ENCODE data around the gene INPPL1.
"Not testable (repeated sequence)": the region's sequence is repeated elsewhere in the genome, so short reads cannot be mapped to it uniquely, and the experiment has no call there.

INPPL1 gene

GRCh38 chr11:72224564-72225410, at the start of gene INPPL1:
TSS of gene INPPL1 (plus strand) at chr11:72224767. CDS start at chr11:72224985, 218 bp downstream.
- no peak for DNase-seq (ENCODE audit: low read depth, low spot score)

DNA sequence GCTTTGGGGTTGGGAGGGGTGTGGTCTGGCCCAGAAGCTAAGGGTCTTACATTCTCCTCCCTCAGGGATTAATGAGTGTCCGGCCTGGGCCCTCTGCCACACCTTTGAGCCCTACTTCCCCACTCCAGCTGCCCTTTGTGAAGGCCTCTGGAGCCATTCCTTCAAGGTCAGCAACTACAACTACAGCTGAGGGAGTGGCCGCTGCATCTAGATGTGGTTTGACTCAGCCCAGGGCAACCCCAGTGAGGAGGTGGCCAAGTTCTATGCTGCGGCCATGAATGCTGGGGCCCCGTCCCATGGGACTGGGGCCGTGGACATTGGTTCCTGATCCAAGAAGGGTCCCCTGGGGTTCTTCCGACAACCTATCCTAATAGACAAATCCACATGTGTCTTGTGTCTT, 46.9 kb upstream of the INPPL1 start:
- DNase-seq (ENCODE audit: low read depth, low spot score): no peak

- DNase-seq (ENCODE audit: low read depth, low spot score): no peak
Measured at GRCh38 chr11:72179049-72179803, 45.3 kb upstream of the INPPL1 start.

DNA sequence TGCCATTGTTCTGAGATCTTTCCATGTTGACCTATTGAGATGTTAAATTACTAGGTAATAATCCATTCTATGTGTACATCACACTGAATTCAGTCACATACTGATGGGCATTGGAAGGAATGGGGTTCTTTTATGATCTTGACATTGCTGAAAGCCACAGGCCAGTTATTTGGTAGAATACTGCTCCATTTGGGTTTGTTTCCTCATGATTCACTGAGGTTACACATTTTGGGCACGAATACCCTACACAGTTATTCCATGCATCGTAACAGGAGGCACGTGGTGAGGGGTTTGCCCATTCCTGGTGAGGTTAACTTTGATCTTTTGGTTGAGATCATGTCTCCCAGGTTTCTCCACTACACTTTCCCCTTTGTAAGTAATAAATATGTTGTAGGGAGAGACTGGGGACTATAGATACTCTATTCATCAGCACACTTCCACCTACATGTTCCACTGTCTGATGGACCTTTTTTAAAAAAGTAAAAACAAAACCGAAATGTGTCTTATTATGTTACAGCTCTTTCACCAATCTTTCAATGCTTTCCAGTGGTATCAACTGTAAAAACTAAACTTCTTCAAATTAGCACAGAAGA, 44.7 kb upstream of the INPPL1 start:
- DNase-seq (ENCODE audit: low read depth, low spot score): no peak

DNA sequence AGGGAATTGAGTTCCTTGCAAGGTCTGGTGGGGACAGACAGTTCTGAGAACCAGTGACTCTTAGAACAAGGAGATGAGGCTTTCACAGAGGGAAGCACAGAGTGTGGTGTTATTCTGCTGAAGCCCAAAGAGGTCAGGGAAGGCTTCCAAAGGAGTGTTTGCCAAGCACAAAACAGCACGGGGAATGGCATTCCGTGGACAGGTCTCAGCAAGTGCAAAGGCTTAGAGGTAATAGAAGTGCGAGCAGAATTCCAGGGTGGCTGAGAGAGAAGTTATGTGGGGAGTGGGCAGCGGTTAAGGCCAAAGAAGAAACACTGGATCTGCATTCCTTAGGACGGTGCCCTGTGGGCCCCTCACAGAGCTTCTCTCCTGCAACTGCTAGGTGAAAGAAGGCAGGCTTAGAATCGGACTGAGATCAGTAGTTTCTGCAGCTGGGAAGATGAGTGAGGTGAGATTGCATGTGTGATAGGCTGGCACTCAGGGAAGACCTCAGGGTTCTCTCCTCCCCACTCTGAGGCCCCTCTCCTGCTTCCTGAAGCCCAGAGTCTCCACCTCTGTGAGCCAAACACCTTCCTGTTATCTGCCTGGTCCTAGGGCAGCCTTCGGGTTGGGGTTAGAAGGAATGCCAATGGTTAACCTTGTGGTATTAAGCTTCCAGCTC, 43.5 kb upstream of the INPPL1 start:
- DNase-seq (ENCODE audit: low read depth, low spot score): not testable (repeated sequence)

- DNase-seq (ENCODE audit: low read depth, low spot score): not testable (repeated sequence)
Measured at GRCh38 chr11:72181553-72181958, 43.0 kb upstream of the INPPL1 start.

- DNase-seq (ENCODE audit: low read depth, low spot score): no peak
Measured at GRCh38 chr11:72188267-72188666, 36.3 kb upstream of the INPPL1 start.

DNA sequence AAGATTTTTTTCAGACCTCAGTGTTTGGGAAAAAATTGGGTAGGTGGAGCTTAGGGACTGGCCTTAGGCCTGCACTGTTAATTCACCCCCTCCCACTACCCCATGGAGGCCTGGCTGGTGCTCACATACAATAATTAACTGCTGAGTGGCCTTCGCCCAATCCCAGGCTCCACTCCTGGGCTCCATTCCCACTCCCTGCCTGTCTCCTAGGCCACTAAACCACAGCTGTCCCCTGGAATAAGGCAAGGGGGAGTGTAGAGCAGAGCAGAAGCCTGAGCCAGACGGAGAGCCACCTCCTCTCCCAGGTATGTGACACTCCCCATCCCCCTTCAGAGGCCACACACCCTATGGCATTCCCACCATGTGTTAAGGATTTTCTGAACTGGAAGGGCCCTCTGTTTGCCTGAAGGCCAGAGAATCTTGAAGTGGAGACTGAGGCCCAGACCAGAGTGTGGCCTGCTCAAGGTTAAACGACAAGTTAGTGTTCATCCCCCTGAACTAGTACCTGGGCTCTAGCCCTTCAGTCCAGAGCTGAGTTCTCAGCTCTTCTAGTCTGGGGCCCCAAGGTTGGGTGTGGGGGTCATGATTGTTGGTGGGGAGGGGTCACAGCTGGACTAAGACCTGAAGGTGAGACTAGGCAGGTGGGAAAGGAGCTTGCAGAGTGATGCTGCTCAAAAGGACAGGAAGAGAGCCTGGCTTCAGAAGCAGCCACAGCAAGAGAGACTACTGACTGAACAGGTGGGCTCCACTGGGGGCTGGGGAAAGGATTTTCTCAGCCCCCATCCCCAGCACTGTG, 34.9 kb upstream of the INPPL1 start:
- no peak for DNase-seq (ENCODE audit: low read depth, low spot score)

GRCh38 chr11:72190631-72191071, 33.9 kb upstream of the INPPL1 start:
- DNase-seq (ENCODE audit: low read depth, low spot score): no peak

DNA sequence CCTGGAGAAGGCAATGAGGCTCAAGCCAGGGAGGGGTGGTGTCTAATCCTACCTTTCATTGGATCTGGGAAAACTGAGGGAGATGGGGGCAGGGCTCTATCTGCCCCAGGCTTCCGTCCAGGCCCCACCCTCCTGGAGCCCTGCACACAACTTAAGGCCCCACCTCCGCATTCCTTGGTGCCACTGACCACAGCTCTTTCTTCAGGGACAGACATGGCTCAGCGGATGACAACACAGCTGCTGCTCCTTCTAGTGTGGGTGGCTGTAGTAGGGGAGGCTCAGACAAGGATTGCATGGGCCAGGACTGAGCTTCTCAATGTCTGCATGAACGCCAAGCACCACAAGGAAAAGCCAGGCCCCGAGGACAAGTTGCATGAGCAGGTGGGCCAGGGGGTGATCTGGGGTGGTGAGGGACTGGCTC, 32.6 kb upstream of the INPPL1 start, which contains the start of gene FOLR1:
Gene FOLR1 (plus strand): TSS at position 180 of the 421 bp plus-strand sequence. CDS start 34 bp downstream, at position 214.
- no peak for DNase-seq (ENCODE audit: low read depth, low spot score)

DNA sequence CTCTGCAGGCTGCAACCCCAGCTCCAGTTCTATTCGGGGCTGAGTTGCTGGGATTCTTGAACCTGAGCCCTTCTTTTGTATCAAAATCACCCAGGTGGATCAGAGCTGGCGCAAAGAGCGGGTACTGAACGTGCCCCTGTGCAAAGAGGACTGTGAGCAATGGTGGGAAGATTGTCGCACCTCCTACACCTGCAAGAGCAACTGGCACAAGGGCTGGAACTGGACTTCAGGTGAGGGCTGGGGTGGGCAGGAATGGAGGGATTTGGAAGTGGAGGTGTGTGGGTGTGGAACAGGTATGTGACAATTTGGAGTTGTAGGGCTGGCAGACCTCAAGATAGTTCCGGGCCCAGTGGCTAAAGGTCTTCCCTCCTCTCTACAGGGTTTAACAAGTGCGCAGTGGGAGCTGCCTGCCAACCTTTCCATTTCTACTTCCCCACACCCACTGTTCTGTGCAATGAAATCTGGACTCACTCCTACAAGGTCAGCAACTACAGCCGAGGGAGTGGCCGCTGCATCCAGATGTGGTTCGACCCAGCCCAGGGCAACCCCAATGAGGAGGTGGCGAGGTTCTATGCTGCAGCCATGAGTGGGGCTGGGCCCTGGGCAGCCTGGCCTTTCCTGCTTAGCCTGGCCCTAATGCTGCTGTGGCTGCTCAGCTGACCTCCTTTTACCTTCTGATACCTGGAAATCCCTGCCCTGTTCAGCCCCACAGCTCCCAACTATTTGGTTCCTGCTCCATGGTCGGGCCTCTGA, 28.9 kb upstream of the INPPL1 start:
- DNase-seq (ENCODE audit: low read depth, low spot score): no peak

DNA sequence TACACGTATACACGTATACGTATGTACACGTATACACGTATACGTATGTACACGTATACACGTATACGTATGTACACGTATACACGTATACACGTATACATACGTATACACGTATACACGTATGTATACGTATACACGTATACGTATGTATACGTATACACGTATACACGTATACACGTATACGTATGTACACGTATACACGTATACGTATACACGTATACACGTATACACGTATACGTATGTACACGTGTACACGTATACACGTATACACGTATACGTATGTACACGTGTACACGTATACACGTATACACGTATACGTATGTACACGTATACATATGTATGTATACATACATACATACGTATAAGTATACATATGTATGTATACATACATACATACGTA, 23.1 kb upstream of the INPPL1 start:
- not testable (repeated sequence) for DNase-seq (ENCODE audit: low read depth, low spot score)

GRCh38 chr11:72202571-72202970, 22.0 kb upstream of the INPPL1 start:
- no peak for DNase-seq (ENCODE audit: low read depth, low spot score)

GRCh38 chr11:72203163-72203562, 21.4 kb upstream of the INPPL1 start:
- no peak for DNase-seq (ENCODE audit: low read depth, low spot score)

DNA sequence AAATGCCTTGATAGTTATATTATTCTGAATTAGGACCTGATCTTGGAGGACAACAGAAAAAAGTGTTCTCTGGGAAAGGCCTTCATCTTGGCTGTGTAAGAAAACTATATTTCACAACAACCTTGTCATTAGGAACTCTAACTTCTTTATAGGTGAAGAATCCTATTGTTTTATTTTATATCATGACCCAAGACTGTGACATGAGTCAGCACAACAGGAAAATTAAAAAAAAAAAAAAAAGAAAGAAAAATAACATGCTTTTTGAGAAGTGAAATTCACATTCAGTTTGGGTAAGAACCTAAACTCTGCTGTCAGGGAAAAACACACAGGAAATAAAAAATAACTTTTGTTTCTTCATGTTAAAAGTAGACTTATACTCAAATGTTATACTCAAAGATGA, 19.7 kb upstream of the INPPL1 start:
- DNase-seq (ENCODE audit: low read depth, low spot score): no peak

DNA sequence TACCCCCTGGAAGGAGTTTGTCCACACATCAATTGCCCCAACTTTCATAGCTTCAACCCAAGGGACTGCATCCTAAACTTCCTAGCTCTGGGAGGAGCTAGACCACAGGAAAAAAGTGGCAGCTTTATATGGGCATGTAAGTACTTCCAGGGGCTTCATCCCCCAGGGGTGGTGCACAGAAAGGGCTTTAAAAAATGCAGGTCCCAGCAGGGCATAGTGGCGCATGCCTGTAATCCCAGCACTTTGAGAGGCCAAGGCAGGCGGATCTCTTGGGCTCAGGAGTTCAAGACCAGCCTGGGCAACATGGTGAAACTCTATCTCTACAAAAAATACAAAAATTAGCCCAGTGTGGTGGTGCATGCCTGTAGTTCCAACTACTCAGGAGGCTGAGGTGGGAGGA, 17.8 kb upstream of the INPPL1 start:
- not testable (repeated sequence) for DNase-seq (ENCODE audit: low read depth, low spot score)

- DNase-seq (ENCODE audit: low read depth, low spot score): no peak
Measured at GRCh38 chr11:72208281-72208680, 16.3 kb upstream of the INPPL1 start.

DNA sequence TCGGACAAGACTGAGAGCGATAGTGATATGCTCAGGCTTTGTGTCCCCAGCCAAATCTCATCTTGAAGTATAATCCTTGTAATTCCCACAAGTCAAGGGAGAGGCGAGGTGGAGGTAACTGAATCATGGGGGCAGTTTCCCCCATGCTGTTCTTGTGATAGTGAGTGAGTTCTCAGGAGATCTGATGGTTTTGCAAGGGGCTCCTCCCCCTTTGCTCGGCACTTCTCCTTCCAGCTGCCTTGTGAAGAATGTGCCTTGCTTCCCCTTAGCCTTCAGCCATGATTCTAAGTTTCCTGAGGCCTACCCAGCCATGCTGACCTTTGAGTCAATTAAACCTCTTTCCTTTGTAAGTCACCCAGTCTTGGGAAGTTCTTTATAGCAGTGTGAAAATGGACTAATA, 15.5 kb upstream of the INPPL1 start:
- DNase-seq (ENCODE audit: low read depth, low spot score): no peak

DNA sequence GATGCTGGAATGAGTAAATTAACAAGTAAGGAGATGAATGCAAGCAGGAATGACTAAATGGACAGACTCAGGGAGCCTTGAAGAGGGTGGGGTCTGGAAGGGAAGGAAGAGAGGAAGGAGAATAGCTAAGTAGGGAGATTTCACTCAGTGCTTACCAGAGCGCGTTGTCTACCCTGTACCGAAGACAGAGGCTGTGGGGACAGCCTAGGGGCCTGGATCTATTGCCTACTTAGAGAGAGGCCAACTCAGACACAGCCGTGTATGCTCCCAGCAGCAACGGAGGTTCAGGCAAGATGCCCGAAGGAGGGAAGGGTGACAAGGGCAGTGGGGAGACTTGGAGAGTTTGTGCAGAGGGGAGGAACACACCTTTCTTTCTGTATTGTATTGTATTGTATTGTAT, 7.9 kb upstream of the INPPL1 start, which contains the start of gene FOLR2:
Gene FOLR2 (plus strand): TSS at position 157 of the 400 bp plus-strand sequence. CDS start 1,791 bp downstream, outside the sequence.
- DNase-seq (ENCODE audit: low read depth, low spot score): no peak

DNA sequence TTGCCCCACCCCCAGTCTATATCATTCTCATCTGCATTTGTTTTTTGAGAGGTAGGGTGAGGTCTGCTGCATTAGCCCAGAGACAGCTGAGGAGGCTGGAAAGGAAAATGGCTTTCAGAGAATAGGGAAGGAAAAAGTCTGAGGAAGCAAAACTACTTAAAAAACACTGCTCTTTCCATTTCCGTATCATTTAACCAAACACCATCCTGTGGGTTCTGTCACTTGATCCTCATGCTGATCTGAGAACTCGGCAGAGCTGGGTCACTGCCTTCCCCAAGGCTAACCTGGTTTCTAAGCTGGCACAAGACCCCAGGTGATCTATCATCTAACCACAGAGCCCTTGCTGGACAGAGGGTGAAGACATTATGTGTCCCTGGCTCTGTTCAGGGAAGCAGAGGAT, 6.7 kb upstream of the INPPL1 start:
- DNase-seq (ENCODE audit: low read depth, low spot score): no peak

Measured in iPS DF 19.7 (cell line).